ENCODE data around the gene ZNF678. TPM values are rescaled to one million over a fixed set of nuclear protein-coding genes. Genes with fewer than 3 reads are reported as not detected.

ZNF678 gene
- total RNA-seq, 2 experiments from 2014 or later = 2.8 to 2.9 TPM

GRCh38 chr1:227567256-227567655 is 3.9 kb downstream of the ZNF678 start:
- DNase-seq (no peak), ATAC-seq (ENCODE audit: poor library complexity) (no peak)
- Mint-ChIP-seq H3K27ac (no peak overlapping the region), H3K27me3 (peaks cover 9% of the 10 kb centered on the region), H3K36me3 (ENCODE audit: low read depth) (peaks cover 30% of the 10 kb centered on the region), H3K4me3 (no peak overlapping the region), H3K9me3 (no peaks in the 10 kb centered on the region), H3K4me1 (ENCODE audit: low read depth) (peaks cover 51% of the 10 kb centered on the region)
- H3K4me1 ChIP-seq (ENCODE audit: insufficient read depth, low read length) = peaks cover 19% of the 10 kb centered on the region
- H3K27me3 ChIP-seq (ENCODE audit: control insufficient read depth in 1 of 2, insufficient read depth in 2 of 2, low read length in 2 of 2) = peaks cover 0 to 3% of the 10 kb centered on the region in 2 experiments
- no peak overlapping the region for H3K4me3 ChIP-seq (ENCODE audit: low read length)
- no peaks in the 10 kb centered on the region for H3K36me3 ChIP-seq (ENCODE audit: insufficient read depth, low read length)
- ChIA-PET CTCF (interaction anchor here (1.3 kb wide), 1 partner anchor 25 kb away, joined by 3 read pairs; no protein-coding TSS in a partner anchor), POLR2A (no interaction called here)
- H3K9me3 ChIP-seq (ENCODE audit: control insufficient read depth in 1 of 2, insufficient read depth in 1 of 2, low read length in 2 of 2) = no peaks in the 10 kb centered on the region
- no peak overlapping the region for H3K27ac ChIP-seq (ENCODE audit: low read depth in 1 of 2, low read length in 2 of 2)
- no peak for TF ChIP-seq CTCF (IDR thresholded peaks at IDR 0.05)
- intact Hi-C loops (cut with DNase I, micrococcal nuclease) = no loop called here

GRCh38 chr1:227568593-227568992 is 5.2 kb downstream of the ZNF678 start:
- Mint-ChIP-seq H3K27me3 (no peaks in the 10 kb centered on the region), H3K4me3 (no peak overlapping the region), H3K27ac (no peak overlapping the region), H3K4me1 (ENCODE audit: low read depth) (peaks cover 49% of the 10 kb centered on the region), H3K36me3 (ENCODE audit: low read depth) (peaks cover 30% of the 10 kb centered on the region), H3K9me3 (no peaks in the 10 kb centered on the region)
- no peaks in the 10 kb centered on the region for H3K27me3 ChIP-seq (ENCODE audit: control insufficient read depth in 1 of 2, insufficient read depth in 2 of 2, low read length in 2 of 2)
- ChIA-PET POLR2A (no interaction called here), CTCF (interaction anchor here (0.7 to 1.4 kb wide), 2 partner anchors 14 to 26 kb away, joined by 3 read pairs; no protein-coding TSS in a partner anchor)
- DNase-seq = no peak
- H3K36me3 ChIP-seq (ENCODE audit: insufficient read depth, low read length) = no peaks in the 10 kb centered on the region
- intact Hi-C loops (cut with DNase I, micrococcal nuclease) = no loop called here
- H3K4me1 ChIP-seq (ENCODE audit: insufficient read depth, low read length) = peaks cover 12% of the 10 kb centered on the region
- no peaks in the 10 kb centered on the region for H3K9me3 ChIP-seq (ENCODE audit: control insufficient read depth in 1 of 2, insufficient read depth in 1 of 2, low read length in 2 of 2)
- no peak for TF ChIP-seq CTCF (IDR thresholded peaks at IDR 0.05)
- ATAC-seq (ENCODE audit: poor library complexity) = no peak
- H3K27ac ChIP-seq (ENCODE audit: low read depth in 1 of 2, low read length in 2 of 2) = no peak overlapping the region
- H3K4me3 ChIP-seq (ENCODE audit: low read length) = no peak overlapping the region

- Histone ChIP-seq H3K4me1 (ENCODE audit: insufficient read depth, low read length) (peaks cover 4% of the 10 kb centered on the region), H3K27me3 (ENCODE audit: control insufficient read depth in 1 of 2, insufficient read depth in 2 of 2, low read length in 2 of 2) (no peaks in the 10 kb centered on the region), H3K9me3 (ENCODE audit: control insufficient read depth in 1 of 2, insufficient read depth in 1 of 2, low read length in 2 of 2) (peaks cover 0 to 11% of the 10 kb centered on the region in 2 experiments), H3K4me3 (ENCODE audit: low read length) (no peak overlapping the region), H3K36me3 (ENCODE audit: insufficient read depth, low read length) (no peaks in the 10 kb centered on the region), H3K27ac (ENCODE audit: low read depth in 1 of 2, low read length in 2 of 2) (no peak overlapping the region)
- Mint-ChIP-seq H3K27ac (no peak overlapping the region), H3K9me3 (peaks cover 22% of the 10 kb centered on the region), H3K4me1 (ENCODE audit: low read depth) (peaks cover 54% of the 10 kb centered on the region), H3K36me3 (ENCODE audit: low read depth) (peaks cover 61% of the 10 kb centered on the region), H3K27me3 (no peaks in the 10 kb centered on the region), H3K4me3 (no peak overlapping the region)
- intact Hi-C loops (cut with DNase I, micrococcal nuclease) = no loop called here
- ChIA-PET CTCF (no interaction called here), POLR2A (interaction anchor here (1.3 kb wide), 1 partner anchor 9 kb away, joined by 3 read pairs; no protein-coding TSS in a partner anchor)
- no peak for ATAC-seq (ENCODE audit: poor library complexity)
- DNase-seq = no peak
- no peak for TF ChIP-seq CTCF (IDR thresholded peaks at IDR 0.05)
These were observed 9.4 kb downstream of the ZNF678 start for GRCh38 chr1:227572752-227573151.
